ENCODE data around the gene ENTHD1.

ENTHD1 gene

GRCh38 chr22:39729141-39729934 lies 164.2 kb downstream of the ENTHD1 start:
- no peaks in the 10 kb centered on the region for H3K79me2 ChIP-seq (ENCODE audit: control insufficient read depth, low read length)
- TF ChIP-seq EZH2phosphoT487 (IDR thresholded peaks at IDR 0.05; ENCODE audit: borderline replicate concordance, low read length) (no peak), CTCF (IDR thresholded peaks at IDR 0.05; ENCODE audit: low read depth, low read length, poor library complexity, severe bottlenecking) (no peak)
- no peaks in the 10 kb centered on the region for H3K9me2 ChIP-seq (replicated peaks; ENCODE audit: control insufficient read depth, low read length)
- H3K9me3 ChIP-seq (ENCODE audit: control insufficient read depth, insufficient read depth, low read length), result no peaks in the 10 kb centered on the region
- no peaks in the 10 kb centered on the region for H3F3A ChIP-seq (ENCODE audit: control insufficient read depth, insufficient read depth)
- H3K27ac ChIP-seq (ENCODE audit: low read depth, low read length), result no peak overlapping the region
- H3K36me3 ChIP-seq (ENCODE audit: control insufficient read depth, low read length), result no peaks in the 10 kb centered on the region
- 0 out of 2 replicates have a peak, but pooled peaks cover 3% of the 10 kb centered on the region for H4K20me1 ChIP-seq (ENCODE audit: control insufficient read depth, insufficient read depth, low read depth, low read length)
- H3K27me3 ChIP-seq (ENCODE audit: control insufficient read depth, low read length), result peaks cover 16% of the 10 kb centered on the region
- no peak overlapping the region for H3K4me2 ChIP-seq (ENCODE audit: low read length)
- H3K4me1 ChIP-seq (ENCODE audit: control insufficient read depth, low read length), result no peaks in the 10 kb centered on the region
- H3K4me3 ChIP-seq (ENCODE audit: low read length), result no peak overlapping the region

GRCh38 chr22:39728236-39728860 lies 165.2 kb downstream of the ENTHD1 start:
- H4K20me1 ChIP-seq (ENCODE audit: control insufficient read depth, insufficient read depth, low read depth, low read length), result 0 out of 2 replicates have a peak, but pooled peaks cover 3% of the 10 kb centered on the region
- H3K27ac ChIP-seq (ENCODE audit: low read depth, low read length), result no peak overlapping the region
- H3K27me3 ChIP-seq (ENCODE audit: control insufficient read depth, low read length), result peaks cover 16% of the 10 kb centered on the region
- H3K4me2 ChIP-seq (ENCODE audit: low read length), result no peak overlapping the region
- no peaks in the 10 kb centered on the region for H3K9me2 ChIP-seq (replicated peaks; ENCODE audit: control insufficient read depth, low read length)
- no peaks in the 10 kb centered on the region for H3K79me2 ChIP-seq (ENCODE audit: control insufficient read depth, low read length)
- H3K36me3 ChIP-seq (ENCODE audit: control insufficient read depth, low read length), result no peaks in the 10 kb centered on the region
- no peaks in the 10 kb centered on the region for H3K9me3 ChIP-seq (ENCODE audit: control insufficient read depth, insufficient read depth, low read length)
- no peaks in the 10 kb centered on the region for H3F3A ChIP-seq (ENCODE audit: control insufficient read depth, insufficient read depth)
- H3K4me1 ChIP-seq (ENCODE audit: control insufficient read depth, low read length), result no peaks in the 10 kb centered on the region
- TF ChIP-seq CTCF (IDR thresholded peaks at IDR 0.05; ENCODE audit: low read depth, low read length, poor library complexity, severe bottlenecking), result no peak
- no peak for TF ChIP-seq EZH2phosphoT487 (IDR thresholded peaks at IDR 0.05; ENCODE audit: borderline replicate concordance, low read length)
- no peak overlapping the region for H3K4me3 ChIP-seq (ENCODE audit: low read length)

- H3K9me3 ChIP-seq (ENCODE audit: control insufficient read depth, insufficient read depth, low read length), result no peaks in the 10 kb centered on the region
- H3K27me3 ChIP-seq (ENCODE audit: control insufficient read depth, low read length), result peaks cover 10% of the 10 kb centered on the region
- H3K79me2 ChIP-seq (ENCODE audit: control insufficient read depth, low read length), result no peaks in the 10 kb centered on the region
- H3K27ac ChIP-seq (ENCODE audit: low read depth, low read length), result no peak overlapping the region
- no peaks in the 10 kb centered on the region for H3F3A ChIP-seq (ENCODE audit: control insufficient read depth, insufficient read depth)
- TF ChIP-seq CTCF (IDR thresholded peaks at IDR 0.05; ENCODE audit: low read depth, low read length, poor library complexity, severe bottlenecking) (no peak), EZH2phosphoT487 (IDR thresholded peaks at IDR 0.05; ENCODE audit: borderline replicate concordance, low read length) (no peak)
- no peaks in the 10 kb centered on the region for H3K36me3 ChIP-seq (ENCODE audit: control insufficient read depth, low read length)
- no peak overlapping the region for H3K4me3 ChIP-seq (ENCODE audit: low read length)
- 0 out of 2 replicates have a peak, but pooled peaks cover 3% of the 10 kb centered on the region for H4K20me1 ChIP-seq (ENCODE audit: control insufficient read depth, insufficient read depth, low read depth, low read length)
- H3K9me2 ChIP-seq (replicated peaks; ENCODE audit: control insufficient read depth, low read length), result no peaks in the 10 kb centered on the region
- no peaks in the 10 kb centered on the region for H3K4me1 ChIP-seq (ENCODE audit: control insufficient read depth, low read length)
- no peak overlapping the region for H3K4me2 ChIP-seq (ENCODE audit: low read length)
These were observed 166.0 kb downstream of the ENTHD1 start for GRCh38 chr22:39727541-39727940.

All from DOHH2 (cell line).